K562 (cell line): ENCODE data around the gene EML2. TPM values are rescaled to one million over a fixed set of nuclear protein-coding genes. Genes with fewer than 3 reads are reported as not detected.

Source experiments
- CTCF ChIP-seq, 3 experiments: IDR thresholded peaks in 2 of 3; conservative IDR thresholded peaks in 1 of 3; 2 replicates each; pipeline ENCODE4 v1.5.1; 2011 to 2012; ENCODE audit warnings: low read length in 3 of 3, mild to moderate bottlenecking in 3 of 3, control low read depth in 2 of 3, improper control_type of control experiment in 1 of 3, inconsistent platforms in 1 of 3, low read depth in 1 of 3, mixed read lengths in 1 of 3, moderate library complexity in 1 of 3; ENCODE audit not compliant: insufficient read depth in 2 of 3
- FOSL1 ChIP-seq: fragments of 200-800 bp; sonication (Bioruptor generic); conservative IDR thresholded peaks from 2 replicates; pipeline ENCODE4 v1.6.1; 2016; ENCODE audit warnings: missing genetic modification characterization, missing compliant biosample characterization
- FOXM1 ChIP-seq, 2 experiments: fragments of 450-650 bp in 1 of 2; sonication (generic) in 1 of 2; formaldehyde crosslinking in 1 of 2; IDR thresholded peaks; 2 replicates each; pipeline versions ENCODE4 v1.6.1 to v1.9.0; 2017 to 2022; ENCODE audit warnings: low read depth in 2 of 2, mild to moderate bottlenecking in 2 of 2, missing genetic modification reagents in 1 of 2, moderate library complexity in 1 of 2
- FOXP1 ChIP-seq: sonication (generic); formaldehyde crosslinking; IDR thresholded peaks from 2 replicates; pipeline ENCODE4 v1.8.0; 2022; ENCODE audit warnings: mild to moderate bottlenecking, missing genetic modification reagents
- L3MBTL2 ChIP-seq: fragments of 450-650 bp; IDR thresholded peaks from 2 replicates; pipeline ENCODE4 v1.6.1; 2016; ENCODE audit warnings: mild to moderate bottlenecking, moderate library complexity
- MGA ChIP-seq: fragments of 450-650 bp; IDR thresholded peaks from 2 replicates; pipeline ENCODE4 v1.6.1; 2016; ENCODE audit warnings: mild to moderate bottlenecking, moderate library complexity
- PHF20 ChIP-seq: fragments of 450-650 bp; IDR thresholded peaks from 2 replicates; pipeline ENCODE4 v1.6.1; 2018; ENCODE audit not compliant: partially characterized antibody
- RBM14 ChIP-seq: fragments of 200-400 bp; formaldehyde crosslinking; IDR thresholded peaks from 2 replicates; pipeline ENCODE4 v1.6.1; 2018; ENCODE audit warnings: low read depth, mild to moderate bottlenecking, low read length, moderate library complexity, borderline replicate concordance; ENCODE audit not compliant: insufficient read depth
- SNIP1 ChIP-seq: fragments of 450-650 bp; IDR thresholded peaks from 2 replicates; pipeline ENCODE4 v1.7.1; 2017; ENCODE audit warnings: low read depth, mild to moderate bottlenecking
- ZFX ChIP-seq: sonication (generic); formaldehyde crosslinking; IDR thresholded peaks from 2 replicates; pipeline ENCODE4 v1.8.0; 2022; ENCODE audit warnings: mild to moderate bottlenecking, missing genetic modification reagents, moderate library complexity
- ZNF431 ChIP-seq: sonication (generic); formaldehyde crosslinking; IDR thresholded peaks from 2 replicates; pipeline ENCODE4 v1.8.0; 2022; ENCODE audit warnings: mild to moderate bottlenecking, missing genetic modification reagents
- polyA plus RNA-seq, 8 experiments: library from polyadenylated mRNA; depleted of rRNA in 4 of 8; stranded (reverse) in 5 of 8; unstranded in 3 of 8; fragments of >200 nt; fragmentation: Nextera tagmentation in 2 of 8; fragmentation: Illumina TruSeq in 1 of 8; extraction: Ambion mirVana in 2 of 8; extraction: Trizol in 1 of 8; gene quantifications; 2 replicates each; pipeline versions ENCODE4 v1.2.1 to v1.2.3, GENCODE V29; 2011 to 2014; ENCODE audit warnings: inconsistent platforms in 1 of 8, missing spikeins in 1 of 8
- total RNA-seq, 7 experiments: library from RNA; depleted of rRNA in 6 of 7; stranded (reverse); fragments of >200 nt in 6 of 7; fragmentation: Illumina TruSeq in 2 of 7; extraction: Trizol in 2 of 7; gene quantifications; 2 replicates each; pipeline versions ENCODE4 v1.2.1 to v1.2.3, GENCODE V29; 2011 to 2021; ENCODE audit warnings: low replicate concordance in 1 of 7

Gene EML2
- total and polyA plus RNA-seq, 9 of the 15 experiments (the other 6 are each of a cell fraction or from before 2014, with no cell fraction given): 2.6 to 69.6 (median 24.8) TPM

GRCh38 chr19:45641274-45642105, 2.3 kb upstream of the EML2 start (continued):
- TF ChIP-seq CTCF (IDR thresholded peaks at IDR 0.05 in 2 of 3, conservative IDR thresholded peaks at IDR 0.05 in 1 of 3; ENCODE audit: insufficient read depth in 2 of 3, low read depth in 1 of 3, low read length in 3 of 3): 0 out of 6 replicates have a peak, but pooled peaks of 1 of the 3 experiments have one; percentile 0
- TF ChIP-seq RBM14: no peak
- TF ChIP-seq ZNF431 (CRISPR knock-in tag): peak; percentile 14; the same call in 1 of the 2 replicates
- no peak for TF ChIP-seq FOXM1 (IDR thresholded peaks at IDR 0.05; ENCODE audit: low read depth)
- peak; percentile 89; the same call in 1 of the 2 replicates for TF ChIP-seq FOXM1 (CRISPR knock-in tag; IDR thresholded peaks at IDR 0.05; ENCODE audit: low read depth)
- TF ChIP-seq ZFX (CRISPR knock-in tag): peak; percentile 53
- no peak for TF ChIP-seq FOSL1 (tag)
- TF ChIP-seq FOXP1: peak; percentile 61
- TF ChIP-seq SNIP1: peak; percentile 61
- peak; percentile 59 for TF ChIP-seq L3MBTL2
- TF ChIP-seq PHF20: no peak
- peak; percentile 83 for TF ChIP-seq MGA
